ENCODE measurements around the gene CAPN13.

Gene CAPN13

DNA sequence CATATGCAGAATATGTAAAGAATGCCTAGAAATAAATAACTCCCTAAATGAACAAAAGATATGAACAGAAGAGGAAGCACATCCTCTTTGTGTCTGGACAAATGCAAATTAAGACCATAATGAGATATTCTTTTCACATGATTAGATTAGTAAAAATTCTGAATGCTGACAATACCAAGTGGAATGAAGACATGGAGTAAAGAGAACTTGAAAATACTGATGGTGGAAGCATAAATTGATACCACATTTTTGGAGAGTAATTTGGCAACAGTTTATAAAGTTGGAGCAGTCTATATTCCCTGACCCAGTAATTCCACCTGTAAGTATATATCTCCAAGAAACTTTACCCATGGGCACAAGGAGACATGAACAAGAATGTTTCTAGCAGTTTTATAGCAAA lies 130.0 kb downstream of the CAPN13 start:
- no peak for TF ChIP-seq CTCF (conservative IDR thresholded peaks at IDR 0.05; ENCODE audit: low read depth, low read length)
- DNase-seq (ENCODE audit: low read depth): no peak
- H3K4me3 ChIP-seq (ENCODE audit: low read depth, low read length): no peak overlapping the region

DNA sequence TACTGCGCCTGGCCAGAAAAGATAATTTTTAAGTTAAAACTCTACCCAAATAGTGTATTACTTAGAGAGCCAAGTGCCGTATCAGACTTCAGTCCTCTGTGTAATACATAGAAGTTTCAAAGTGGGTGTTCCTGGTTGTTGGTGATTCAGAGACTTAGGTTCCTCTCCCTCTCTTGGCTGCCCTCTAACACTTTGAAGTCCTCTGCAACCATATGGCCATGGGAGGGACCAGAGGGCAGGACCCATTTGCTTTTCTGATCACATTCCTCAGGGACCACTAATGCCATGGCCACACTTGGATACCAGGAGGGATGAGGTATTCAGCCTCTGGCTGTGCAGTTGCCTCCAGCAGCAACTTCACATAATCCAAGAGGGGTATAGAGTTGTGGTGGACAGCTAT lies 131.5 kb downstream of the CAPN13 start:
- DNase-seq (ENCODE audit: low read depth): no peak
- no peak for TF ChIP-seq CTCF (conservative IDR thresholded peaks at IDR 0.05; ENCODE audit: low read depth, low read length)

DNA sequence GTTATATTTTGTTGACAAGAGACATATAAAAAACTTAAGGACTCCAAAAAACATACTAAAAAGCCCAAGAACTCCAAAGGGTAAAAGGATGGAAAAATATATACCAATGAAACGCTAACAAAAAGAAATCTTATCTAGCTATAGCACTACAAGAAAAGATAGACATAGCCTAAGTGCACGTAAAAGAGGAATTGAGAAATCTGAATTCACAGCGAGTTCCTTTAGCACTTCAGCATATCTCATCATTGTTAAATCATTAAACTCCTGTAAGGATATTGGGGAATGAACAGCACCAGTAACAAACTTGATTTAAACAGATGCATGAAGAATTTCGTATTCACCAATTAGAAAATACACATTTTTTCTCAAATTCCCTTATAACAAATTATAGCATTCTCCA lies 134.1 kb downstream of the CAPN13 start:
- H3K4me3 ChIP-seq (ENCODE audit: low read depth, low read length): no peak overlapping the region
- DNase-seq (ENCODE audit: low read depth): no peak
- TF ChIP-seq CTCF (conservative IDR thresholded peaks at IDR 0.05; ENCODE audit: low read depth, low read length): no peak

More for the DNA sequence above, 131.5 kb downstream of the CAPN13 start:
- H3K4me3 ChIP-seq (ENCODE audit: low read depth, low read length): no peak overlapping the region

Measured in choroid plexus epithelial cell (primary cell).